H1 (cell line): ENCODE measurements around the gene REG1A. TPM values are rescaled to one million over a fixed set of nuclear protein-coding genes. Genes with fewer than 3 reads are reported as not detected.

Experiments
- BCL11A ChIP-seq, 2 experiments: IDR thresholded peaks; one replicate each; pipeline ENCODE4 v1.6.1; 2011; ENCODE audit warnings: low read depth in 2 of 2, low read length in 2 of 2, mild to moderate bottlenecking in 2 of 2
- FOSL1 ChIP-seq: IDR thresholded peaks from 2 replicates; pipeline ENCODE4 v1.6.1; 2011; ENCODE audit warnings: mild to moderate bottlenecking, low read depth, low read length, moderate library complexity; ENCODE audit not compliant: insufficient read depth
- RBBP5 ChIP-seq: IDR thresholded peaks from 2 replicates; pipeline ENCODE4 v1.7.1; 2012; ENCODE audit warnings: low read depth, mild to moderate bottlenecking, inconsistent platforms, low read length, moderate library complexity, borderline replicate concordance
- SAP30 ChIP-seq: fragments of 300-600 bp; sonication (generic); IDR thresholded peaks from 2 replicates; pipeline ENCODE4 v1.7.1; 2012; ENCODE audit warnings: low read length, moderate library complexity, mild to moderate bottlenecking, inconsistent platforms; ENCODE audit not compliant: insufficient read depth, insufficient replicate concordance
- SRF ChIP-seq: IDR thresholded peaks from 2 replicates; pipeline ENCODE4 v1.6.1; 2011; ENCODE audit warnings: mild to moderate bottlenecking, low read depth, low read length, moderate library complexity
- TBP ChIP-seq: IDR thresholded peaks from 2 replicates; pipeline ENCODE4 v1.6.1; 2011; ENCODE audit warnings: low read depth, low read length, improper control_type of control experiment
- polyA plus RNA-seq, 7 experiments: library from polyadenylated mRNA; depleted of rRNA in 3 of 7; stranded (reverse) in 5 of 7; unstranded in 2 of 7; fragments of >200 nt in 5 of 7; fragments of 200-250 nt in 2 of 7; gene quantifications; 1 replicate in 5 of 7; 2 replicates in 1 of 7; 4 replicates in 1 of 7; pipeline versions ENCODE4 v1.2.1 to v1.2.3, GENCODE V29; 2011 to 2013; ENCODE audit warnings: missing spikeins in 2 of 7, mixed read lengths in 2 of 7
- total RNA-seq: library from RNA; stranded (reverse); fragmentation: NEBNext Ultra II Directional; extraction: Animal tissue kit (Norgen Biotek cat#: 25700); gene quantifications from 2 replicates; pipeline ENCODE4 v1.2.1, GENCODE V29; 2021
- TF ChIP-seq, protein P1 (sequence below): fragments of 300-600 bp; sonication (generic); IDR thresholded peaks from 2 replicates; pipeline ENCODE4 v1.7.1; 2012; ENCODE audit warnings: low read length, moderate library complexity, mild to moderate bottlenecking, inconsistent platforms; ENCODE audit not compliant: insufficient replicate concordance

Gene REG1A
- total and polyA plus RNA-seq, 2 of the 8 experiments (the other 6 are each of a cell fraction or from before 2014, with no cell fraction given): not detected

DNA sequence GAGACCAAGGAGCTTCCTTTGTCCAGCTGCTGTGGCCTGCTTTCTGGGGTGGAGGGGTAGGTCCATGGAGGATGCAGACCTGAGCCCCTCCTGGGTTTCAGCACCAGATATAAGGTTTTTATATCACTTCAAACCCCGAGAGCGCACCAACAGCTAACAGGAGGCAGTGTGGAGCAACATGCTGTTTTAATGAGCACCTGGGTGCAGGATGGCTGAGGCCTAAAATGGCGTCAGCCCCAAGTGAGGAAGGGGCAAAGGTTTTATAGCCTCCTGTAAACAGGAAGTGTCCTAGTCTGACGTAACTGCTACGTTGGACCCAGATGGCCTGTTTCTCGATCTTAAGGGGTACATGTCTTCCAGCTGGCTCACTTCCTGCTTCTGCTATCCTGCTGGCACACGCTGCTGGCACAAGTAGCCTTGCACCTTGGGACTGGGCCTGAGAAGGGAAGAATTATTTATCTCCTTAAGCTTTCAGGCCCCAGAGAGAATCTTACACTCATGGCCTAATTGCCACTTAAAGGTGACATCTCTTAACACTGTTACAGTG, 21.1 kb upstream of the REG1A start (continued):
- TF ChIP-seq, protein P1, sequence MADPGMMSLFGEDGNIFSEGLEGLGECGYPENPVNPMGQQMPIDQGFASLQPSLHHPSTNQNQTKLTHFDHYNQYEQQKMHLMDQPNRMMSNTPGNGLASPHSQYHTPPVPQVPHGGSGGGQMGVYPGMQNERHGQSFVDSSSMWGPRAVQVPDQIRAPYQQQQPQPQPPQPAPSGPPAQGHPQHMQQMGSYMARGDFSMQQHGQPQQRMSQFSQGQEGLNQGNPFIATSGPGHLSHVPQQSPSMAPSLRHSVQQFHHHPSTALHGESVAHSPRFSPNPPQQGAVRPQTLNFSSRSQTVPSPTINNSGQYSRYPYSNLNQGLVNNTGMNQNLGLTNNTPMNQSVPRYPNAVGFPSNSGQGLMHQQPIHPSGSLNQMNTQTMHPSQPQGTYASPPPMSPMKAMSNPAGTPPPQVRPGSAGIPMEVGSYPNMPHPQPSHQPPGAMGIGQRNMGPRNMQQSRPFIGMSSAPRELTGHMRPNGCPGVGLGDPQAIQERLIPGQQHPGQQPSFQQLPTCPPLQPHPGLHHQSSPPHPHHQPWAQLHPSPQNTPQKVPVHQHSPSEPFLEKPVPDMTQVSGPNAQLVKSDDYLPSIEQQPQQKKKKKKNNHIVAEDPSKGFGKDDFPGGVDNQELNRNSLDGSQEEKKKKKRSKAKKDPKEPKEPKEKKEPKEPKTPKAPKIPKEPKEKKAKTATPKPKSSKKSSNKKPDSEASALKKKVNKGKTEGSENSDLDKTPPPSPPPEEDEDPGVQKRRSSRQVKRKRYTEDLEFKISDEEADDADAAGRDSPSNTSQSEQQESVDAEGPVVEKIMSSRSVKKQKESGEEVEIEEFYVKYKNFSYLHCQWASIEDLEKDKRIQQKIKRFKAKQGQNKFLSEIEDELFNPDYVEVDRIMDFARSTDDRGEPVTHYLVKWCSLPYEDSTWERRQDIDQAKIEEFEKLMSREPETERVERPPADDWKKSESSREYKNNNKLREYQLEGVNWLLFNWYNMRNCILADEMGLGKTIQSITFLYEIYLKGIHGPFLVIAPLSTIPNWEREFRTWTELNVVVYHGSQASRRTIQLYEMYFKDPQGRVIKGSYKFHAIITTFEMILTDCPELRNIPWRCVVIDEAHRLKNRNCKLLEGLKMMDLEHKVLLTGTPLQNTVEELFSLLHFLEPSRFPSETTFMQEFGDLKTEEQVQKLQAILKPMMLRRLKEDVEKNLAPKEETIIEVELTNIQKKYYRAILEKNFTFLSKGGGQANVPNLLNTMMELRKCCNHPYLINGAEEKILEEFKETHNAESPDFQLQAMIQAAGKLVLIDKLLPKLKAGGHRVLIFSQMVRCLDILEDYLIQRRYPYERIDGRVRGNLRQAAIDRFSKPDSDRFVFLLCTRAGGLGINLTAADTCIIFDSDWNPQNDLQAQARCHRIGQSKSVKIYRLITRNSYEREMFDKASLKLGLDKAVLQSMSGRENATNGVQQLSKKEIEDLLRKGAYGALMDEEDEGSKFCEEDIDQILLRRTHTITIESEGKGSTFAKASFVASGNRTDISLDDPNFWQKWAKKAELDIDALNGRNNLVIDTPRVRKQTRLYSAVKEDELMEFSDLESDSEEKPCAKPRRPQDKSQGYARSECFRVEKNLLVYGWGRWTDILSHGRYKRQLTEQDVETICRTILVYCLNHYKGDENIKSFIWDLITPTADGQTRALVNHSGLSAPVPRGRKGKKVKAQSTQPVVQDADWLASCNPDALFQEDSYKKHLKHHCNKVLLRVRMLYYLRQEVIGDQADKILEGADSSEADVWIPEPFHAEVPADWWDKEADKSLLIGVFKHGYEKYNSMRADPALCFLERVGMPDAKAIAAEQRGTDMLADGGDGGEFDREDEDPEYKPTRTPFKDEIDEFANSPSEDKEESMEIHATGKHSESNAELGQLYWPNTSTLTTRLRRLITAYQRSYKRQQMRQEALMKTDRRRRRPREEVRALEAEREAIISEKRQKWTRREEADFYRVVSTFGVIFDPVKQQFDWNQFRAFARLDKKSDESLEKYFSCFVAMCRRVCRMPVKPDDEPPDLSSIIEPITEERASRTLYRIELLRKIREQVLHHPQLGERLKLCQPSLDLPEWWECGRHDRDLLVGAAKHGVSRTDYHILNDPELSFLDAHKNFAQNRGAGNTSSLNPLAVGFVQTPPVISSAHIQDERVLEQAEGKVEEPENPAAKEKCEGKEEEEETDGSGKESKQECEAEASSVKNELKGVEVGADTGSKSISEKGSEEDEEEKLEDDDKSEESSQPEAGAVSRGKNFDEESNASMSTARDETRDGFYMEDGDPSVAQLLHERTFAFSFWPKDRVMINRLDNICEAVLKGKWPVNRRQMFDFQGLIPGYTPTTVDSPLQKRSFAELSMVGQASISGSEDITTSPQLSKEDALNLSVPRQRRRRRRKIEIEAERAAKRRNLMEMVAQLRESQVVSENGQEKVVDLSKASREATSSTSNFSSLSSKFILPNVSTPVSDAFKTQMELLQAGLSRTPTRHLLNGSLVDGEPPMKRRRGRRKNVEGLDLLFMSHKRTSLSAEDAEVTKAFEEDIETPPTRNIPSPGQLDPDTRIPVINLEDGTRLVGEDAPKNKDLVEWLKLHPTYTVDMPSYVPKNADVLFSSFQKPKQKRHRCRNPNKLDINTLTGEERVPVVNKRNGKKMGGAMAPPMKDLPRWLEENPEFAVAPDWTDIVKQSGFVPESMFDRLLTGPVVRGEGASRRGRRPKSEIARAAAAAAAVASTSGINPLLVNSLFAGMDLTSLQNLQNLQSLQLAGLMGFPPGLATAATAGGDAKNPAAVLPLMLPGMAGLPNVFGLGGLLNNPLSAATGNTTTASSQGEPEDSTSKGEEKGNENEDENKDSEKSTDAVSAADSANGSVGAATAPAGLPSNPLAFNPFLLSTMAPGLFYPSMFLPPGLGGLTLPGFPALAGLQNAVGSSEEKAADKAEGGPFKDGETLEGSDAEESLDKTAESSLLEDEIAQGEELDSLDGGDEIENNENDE: no peak
- TF ChIP-seq SAP30 (no peak), TBP (no peak), SRF (no peak), RBBP5 (no peak), FOSL1 (no peak), BCL11A (IDR thresholded peaks at IDR 0.05; ENCODE audit: low read depth in 2 of 2, low read length in 2 of 2) (no peak)
